Measurements from ENCODE around the gene HDDC2. TPM values are rescaled to one million over a fixed set of nuclear protein-coding genes. Genes with fewer than 3 reads are reported as not detected.

The HDDC2 gene
- total RNA-seq, 1 experiment from 2014 or later, result 55.2 TPM

- Histone ChIP-seq H3K9me2 (ENCODE audit: insufficient read depth) (no peaks in the 10 kb centered on the region; the same call in 1 of the 2 replicates), H2AFZ (no peak overlapping the region), H3F3A (ENCODE audit: insufficient read depth, low read depth) (no peaks in the 10 kb centered on the region), H3K27ac (no peak overlapping the region), H3K9me3 (ENCODE audit: insufficient read depth, low read depth) (no peaks in the 10 kb centered on the region), H3K27me3 (ENCODE audit: insufficient read depth, low read depth) (no peaks in the 10 kb centered on the region), H3K4me2 (no peak overlapping the region), H3K79me2 (ENCODE audit: low read depth) (no peaks in the 10 kb centered on the region), H3K4me3 (no peak overlapping the region), H4K20me1 (ENCODE audit: insufficient read depth) (no peaks in the 10 kb centered on the region), H3K36me3 (ENCODE audit: low read depth) (no peaks in the 10 kb centered on the region), H3K4me1 (replicated peaks; ENCODE audit: insufficient read depth) (no peaks in the 10 kb centered on the region)
- no TSS peak for BruUV-seq (replicated peaks)
- DNase-seq, result no peak
- no peak for TF ChIP-seq CTCF (conservative IDR thresholded peaks at IDR 0.05)
- no peak for TF ChIP-seq EZH2 (IDR thresholded peaks at IDR 0.05; ENCODE audit: low read depth)
- ChIA-PET POLR2A (ENCODE audit: unreplicated experiment) (no interaction called here), CTCF (no interaction called here)
- intact Hi-C loops (cut with micrococcal nuclease; ENCODE audit: unreplicated experiment), result no loop called here
These were observed 21.6 kb upstream of the HDDC2 start for GRCh38 chr6:125323376-125323775.

GRCh38 chr6:125316621-125317020 lies 14.9 kb upstream of the HDDC2 start:
- intact Hi-C loops (cut with micrococcal nuclease; ENCODE audit: unreplicated experiment), result no loop called here
- H2AFZ ChIP-seq, result no peak overlapping the region
- H3K4me2 ChIP-seq, result no peak overlapping the region
- H3K4me3 ChIP-seq, result no peak overlapping the region
- CTCF ChIA-PET, result interaction anchor here (1.1 kb wide), 1 partner anchor 437 kb away, joined by 3 read pairs; no protein-coding TSS in a partner anchor
- BruUV-seq (replicated peaks), result no TSS peak
- no peaks in the 10 kb centered on the region for H3F3A ChIP-seq (ENCODE audit: insufficient read depth, low read depth)
- H3K27ac ChIP-seq, result no peak overlapping the region
- no peak for DNase-seq
- no peak for TF ChIP-seq CTCF (conservative IDR thresholded peaks at IDR 0.05)
- TF ChIP-seq EZH2 (IDR thresholded peaks at IDR 0.05; ENCODE audit: low read depth), result no peak
- H3K27me3 ChIP-seq (ENCODE audit: insufficient read depth, low read depth), result no peaks in the 10 kb centered on the region
- no peaks in the 10 kb centered on the region for H3K9me2 ChIP-seq (ENCODE audit: insufficient read depth)
- H3K36me3 ChIP-seq (ENCODE audit: low read depth), result no peaks in the 10 kb centered on the region
- H3K4me1 ChIP-seq (replicated peaks; ENCODE audit: insufficient read depth), result 0 out of 2 replicates have a peak, but pooled peaks cover 5% of the 10 kb centered on the region
- POLR2A ChIA-PET (ENCODE audit: unreplicated experiment), result no interaction called here
- no peaks in the 10 kb centered on the region for H3K79me2 ChIP-seq (ENCODE audit: low read depth)
- H3K9me3 ChIP-seq (ENCODE audit: insufficient read depth, low read depth), result no peaks in the 10 kb centered on the region
- H4K20me1 ChIP-seq (ENCODE audit: insufficient read depth), result no peaks in the 10 kb centered on the region

DNA sequence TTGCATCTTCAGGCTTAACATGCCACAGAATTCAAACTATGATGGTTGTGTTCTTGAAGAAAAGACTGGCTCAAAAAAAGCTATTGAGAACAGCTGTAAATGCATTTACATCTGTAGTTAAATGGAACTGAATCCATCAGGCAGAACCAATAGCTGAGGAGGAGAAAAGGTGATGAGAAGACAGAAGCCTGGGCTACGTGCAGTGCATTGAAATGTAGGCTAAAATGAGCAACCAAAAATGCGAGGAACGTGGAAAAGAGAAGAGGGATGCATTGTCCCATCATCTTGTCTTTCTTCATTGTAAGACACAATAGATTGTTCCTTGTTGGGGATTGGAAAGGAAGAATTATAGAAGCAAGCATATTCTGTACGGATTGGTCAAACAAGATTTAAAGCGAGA lies 13.8 kb upstream of the HDDC2 start:
- no peak overlapping the region for H3K27ac ChIP-seq
- H3F3A ChIP-seq (ENCODE audit: insufficient read depth, low read depth), result no peaks in the 10 kb centered on the region
- no peaks in the 10 kb centered on the region for H3K27me3 ChIP-seq (ENCODE audit: insufficient read depth, low read depth)
- no peaks in the 10 kb centered on the region for H3K79me2 ChIP-seq (ENCODE audit: low read depth)
- H3K4me1 ChIP-seq (replicated peaks; ENCODE audit: insufficient read depth), result 0 out of 2 replicates have a peak, but pooled peaks cover 5% of the 10 kb centered on the region
- no TSS peak for BruUV-seq (replicated peaks)
- ChIA-PET CTCF (no interaction called here), POLR2A (ENCODE audit: unreplicated experiment) (no interaction called here)
- H3K36me3 ChIP-seq (ENCODE audit: low read depth), result no peaks in the 10 kb centered on the region
- H3K9me2 ChIP-seq (ENCODE audit: insufficient read depth), result no peaks in the 10 kb centered on the region
- no peak overlapping the region for H3K4me3 ChIP-seq
- no peaks in the 10 kb centered on the region for H3K9me3 ChIP-seq (ENCODE audit: insufficient read depth, low read depth)
- no peak overlapping the region for H2AFZ ChIP-seq
- intact Hi-C loops (cut with micrococcal nuclease; ENCODE audit: unreplicated experiment), result loop anchor here (2.0 kb wide), 1 partner anchor 1805 kb away; no protein-coding TSS in a partner anchor
- TF ChIP-seq EZH2 (IDR thresholded peaks at IDR 0.05; ENCODE audit: low read depth) (no peak), CTCF (conservative IDR thresholded peaks at IDR 0.05) (no peak)
- H3K4me2 ChIP-seq, result no peak overlapping the region
- no peaks in the 10 kb centered on the region for H4K20me1 ChIP-seq (ENCODE audit: insufficient read depth)
- DNase-seq, result no peak

All from PC-9 (cell line).